CD14-positive monocyte (primary cell): ENCODE data around the gene TEPSIN. TPM values are rescaled to one million over a fixed set of nuclear protein-coding genes. Genes with fewer than 3 reads are reported as not detected.

Source experiments
- DNase-seq, 3 donors: peaks; one replicate each; pipeline ENCODE4 v3.0.0-alpha.2; 2011 to 2022
- H2AFZ ChIP-seq: 2 replicates; pipeline ENCODE4 v1.6.0; 2012; ENCODE audit warnings: mild to moderate bottlenecking, low read depth, low read length, inconsistent platforms; ENCODE audit not compliant: insufficient read depth, poor library complexity, severe bottlenecking
- H3K27ac ChIP-seq, 2 donors: 1 replicate in 1 of 2; 2 replicates in 1 of 2; pipeline ENCODE4 v1.5.1; 2012 to 2013; ENCODE audit warnings: low read length in 2 of 2, control low read depth in 1 of 2, inconsistent platforms in 1 of 2, low read depth in 1 of 2, mild to moderate bottlenecking in 1 of 2
- H3K27me3 ChIP-seq, 2 donors: one replicate each; pipeline versions ENCODE4 v1.6.0 to v1.6.1; 2011 to 2013; ENCODE audit warnings: low read length in 2 of 2; ENCODE audit not compliant: control insufficient read depth in 2 of 2, insufficient read depth in 2 of 2
- H3K36me3 ChIP-seq, 2 donors: replicated peaks in 1 of 2; 1 replicate in 1 of 2; 2 replicates in 1 of 2; pipeline versions ENCODE4 v1.5.1 to v1.6.1; 2012 to 2013; ENCODE audit warnings: low read length in 2 of 2, control low read depth in 1 of 2, inconsistent platforms in 1 of 2, mild to moderate bottlenecking in 1 of 2; ENCODE audit not compliant: insufficient read depth in 2 of 2, control insufficient read depth in 1 of 2
- H3K4me1 ChIP-seq, 2 donors: 1 replicate in 1 of 2; 2 replicates in 1 of 2; pipeline versions ENCODE4 v1.5.1 to v1.6.1; 2012 to 2013; ENCODE audit warnings: low read length in 2 of 2, control low read depth in 1 of 2, inconsistent platforms in 1 of 2, mild to moderate bottlenecking in 1 of 2, moderate library complexity in 1 of 2; ENCODE audit not compliant: insufficient read depth in 2 of 2, control insufficient read depth in 1 of 2
- H3K4me2 ChIP-seq: replicated peaks from 2 replicates; pipeline ENCODE3; 2012; ENCODE audit warnings: low read length, moderate library complexity, mild to moderate bottlenecking; ENCODE audit not compliant: poor library complexity, severe bottlenecking; ENCODE audit errors: extremely low read depth
- H3K4me3 ChIP-seq, 3 experiments: fragments of 200-600 bp in 1 of 3; sonication (generic) in 1 of 3; replicated peaks in 1 of 3; 1 replicate in 2 of 3; 2 replicates in 1 of 3; pipeline ENCODE4 v1.5.1; 2011 to 2013; ENCODE audit warnings: low read length in 3 of 3, mild to moderate bottlenecking in 3 of 3, control low read depth in 2 of 3, low read depth in 2 of 3, inconsistent platforms in 1 of 3, moderate library complexity in 1 of 3
- H3K79me2 ChIP-seq: 2 replicates; pipeline ENCODE4 v1.6.0; 2012; ENCODE audit warnings: mild to moderate bottlenecking, control low read depth, inconsistent platforms, low read length, moderate library complexity; ENCODE audit not compliant: insufficient read depth
- H3K9ac ChIP-seq: 2 replicates; pipeline ENCODE4 v1.6.0; 2017; ENCODE audit warnings: low read length, mild to moderate bottlenecking; ENCODE audit not compliant: insufficient read depth, poor library complexity, severe bottlenecking
- H3K9me3 ChIP-seq, 2 donors: replicated peaks in 1 of 2; 1 replicate in 1 of 2; 2 replicates in 1 of 2; pipeline versions ENCODE4 v1.5.1 to v1.6.1; 2012 to 2013; ENCODE audit warnings: low read length in 2 of 2, control low read depth in 1 of 2; ENCODE audit not compliant: control insufficient read depth in 1 of 2, insufficient read depth in 1 of 2
- H4K20me1 ChIP-seq: 2 replicates; pipeline ENCODE4 v1.6.0; 2012; ENCODE audit warnings: mild to moderate bottlenecking, low read length, control low read depth, moderate library complexity; ENCODE audit not compliant: insufficient read depth
- H3K27ac Mint-ChIP-seq, 7 donors: one replicate each; pipeline ENCODE4 v1.8.0; 2020; ENCODE audit warnings: mild to moderate bottlenecking in 7 of 7, mixed read lengths in 7 of 7, moderate library complexity in 6 of 7, inconsistent platforms in 2 of 7
- H3K27me3 Mint-ChIP-seq, 3 donors: one replicate each; pipeline ENCODE4 v1.8.0; 2021 to 2022; ENCODE audit warnings: low read depth in 3 of 3, mild to moderate bottlenecking in 3 of 3, mixed read lengths in 3 of 3, moderate library complexity in 3 of 3, inconsistent platforms in 1 of 3
- H3K36me3 Mint-ChIP-seq, 2 donors: one replicate each; pipeline ENCODE4 v1.8.0; 2020; ENCODE audit warnings: mixed read lengths in 2 of 2, inconsistent platforms in 1 of 2, mild to moderate bottlenecking in 1 of 2
- H3K4me1 Mint-ChIP-seq: one replicate; pipeline ENCODE4 v1.8.0; 2020; ENCODE audit warnings: mild to moderate bottlenecking, mixed read lengths
- H3K4me3 Mint-ChIP-seq, 2 donors: one replicate each; pipeline ENCODE4 v1.8.0; 2020; ENCODE audit warnings: mild to moderate bottlenecking in 2 of 2, mixed read lengths in 2 of 2, moderate library complexity in 1 of 2
- H3K9me3 Mint-ChIP-seq, 7 donors: one replicate each; pipeline ENCODE4 v1.8.0; 2020 to 2022; ENCODE audit warnings: mixed read lengths in 7 of 7, mild to moderate bottlenecking in 6 of 7, moderate library complexity in 6 of 7, inconsistent platforms in 2 of 7
- WGBS: methylation state at CpG from one replicate; pipeline ENCODE4 v1.1.5; 2013; ENCODE audit warnings: missing lambda C conversion rate; ENCODE audit not compliant: insufficient coverage; 5-methylcytosine and 5-hydroxymethylcytosine counted together
- intact Hi-C, 2 donors: fragments of 100-400 bp; cut with micrococcal nuclease; formaldehyde crosslinking; loops; one replicate each; pipeline versions ENCODE4 v1.15.0 to v1.15.1; 2023
- polyA plus RNA-seq, 3 donors: library from polyadenylated mRNA; depleted of rRNA in 1 of 3; unstranded in 2 of 3; stranded (reverse) in 1 of 3; fragments of 300-500 nt in 2 of 3; fragments of >200 nt in 1 of 3; fragmentation: Illumina TruSeq in 2 of 3; gene quantifications; 1 replicate in 2 of 3; 2 replicates in 1 of 3; pipeline ENCODE4 v1.2.3, GENCODE V29; 2012 to 2021
- TF ChIP-seq, protein P1 (sequence below): fragments of 200-600 bp; IDR thresholded peaks from one replicate; pipeline ENCODE4 v1.8.0; 2022; ENCODE audit warnings: antibody characterized with exemption, mild to moderate bottlenecking

The TEPSIN gene
- polyA plus RNA-seq, 3 donors, result 3.4 to 136 (median 4.5) TPM

DNA sequence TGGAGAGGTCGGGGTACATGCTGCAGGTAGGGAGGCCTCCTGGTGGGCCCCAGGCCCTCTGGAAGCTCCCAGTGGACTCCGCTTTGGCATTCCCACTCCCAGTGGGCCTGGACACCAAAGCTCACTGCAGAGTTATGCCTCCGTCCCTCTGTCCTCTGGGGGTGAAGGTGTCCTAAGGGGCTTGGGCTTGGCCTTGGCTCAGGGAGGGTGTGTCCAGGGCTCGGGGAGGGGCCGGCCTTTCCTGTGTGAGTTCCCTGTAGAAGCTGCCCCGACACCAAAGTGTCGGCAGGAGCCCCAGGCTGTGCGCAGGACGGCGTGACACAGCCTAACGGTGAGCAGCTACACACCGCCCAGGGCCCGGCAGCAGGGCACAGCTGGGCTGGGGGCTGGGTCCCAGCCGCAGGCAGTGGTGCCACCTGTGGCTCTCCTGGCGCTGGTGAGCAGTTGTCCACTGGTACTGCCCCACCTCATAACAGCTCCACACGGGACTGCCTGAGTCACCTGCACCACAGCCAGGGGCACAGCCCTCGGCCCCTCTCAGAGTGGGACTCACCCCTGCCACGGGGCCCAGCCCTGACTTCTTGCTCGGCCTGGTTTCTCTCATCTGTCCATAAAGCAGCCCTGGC lies 6.1 kb downstream of the TEPSIN start:
- no peak for DNase-seq

GRCh38 chr17:81231766-81232581 lies 6.9 kb downstream of the TEPSIN start:
- Mint-ChIP-seq H3K9me3 (peaks cover 0 to 2% (median 0%) of the 10 kb centered on the region in 7 donors), H3K36me3 (peaks cover 35 to 71% of the 10 kb centered on the region in 2 donors), H3K4me1 (peaks cover 40% of the 10 kb centered on the region), H3K4me3 (no peak overlapping the region), H3K27ac (peak overlapping the region in 1 of 7 donors; percentile 69), H3K27me3 (no peaks in the 10 kb centered on the region)
- Histone ChIP-seq H3K4me1 (peaks cover 31 to 38% of the 10 kb centered on the region in 2 donors), H3K4me3 (no peak overlapping the region), H3K36me3 (peaks cover 61 to 74% of the 10 kb centered on the region in 2 donors), H3K27me3 (no peaks in the 10 kb centered on the region), H4K20me1 (peaks cover 53% of the 10 kb centered on the region), H3K4me2 (no peak overlapping the region), H3K79me2 (peaks cover 30% of the 10 kb centered on the region), H3K9me3 (no peaks in the 10 kb centered on the region), H3K27ac (no peak overlapping the region), H3K9ac (no peak overlapping the region), H2AFZ (no peak overlapping the region)
- TF ChIP-seq, protein P1, sequence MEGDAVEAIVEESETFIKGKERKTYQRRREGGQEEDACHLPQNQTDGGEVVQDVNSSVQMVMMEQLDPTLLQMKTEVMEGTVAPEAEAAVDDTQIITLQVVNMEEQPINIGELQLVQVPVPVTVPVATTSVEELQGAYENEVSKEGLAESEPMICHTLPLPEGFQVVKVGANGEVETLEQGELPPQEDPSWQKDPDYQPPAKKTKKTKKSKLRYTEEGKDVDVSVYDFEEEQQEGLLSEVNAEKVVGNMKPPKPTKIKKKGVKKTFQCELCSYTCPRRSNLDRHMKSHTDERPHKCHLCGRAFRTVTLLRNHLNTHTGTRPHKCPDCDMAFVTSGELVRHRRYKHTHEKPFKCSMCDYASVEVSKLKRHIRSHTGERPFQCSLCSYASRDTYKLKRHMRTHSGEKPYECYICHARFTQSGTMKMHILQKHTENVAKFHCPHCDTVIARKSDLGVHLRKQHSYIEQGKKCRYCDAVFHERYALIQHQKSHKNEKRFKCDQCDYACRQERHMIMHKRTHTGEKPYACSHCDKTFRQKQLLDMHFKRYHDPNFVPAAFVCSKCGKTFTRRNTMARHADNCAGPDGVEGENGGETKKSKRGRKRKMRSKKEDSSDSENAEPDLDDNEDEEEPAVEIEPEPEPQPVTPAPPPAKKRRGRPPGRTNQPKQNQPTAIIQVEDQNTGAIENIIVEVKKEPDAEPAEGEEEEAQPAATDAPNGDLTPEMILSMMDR, result no peak
- no peak for DNase-seq
- intact Hi-C loops, result no loop called here
- 97% methylated on average over 38 of the region's 43 CpGs for WGBS

More for the DNA sequence above, 6.1 kb downstream of the TEPSIN start:
- no peak overlapping the region for H2AFZ ChIP-seq
- WGBS, result 97% methylated on average over 17 of the region's 19 CpGs
- H4K20me1 ChIP-seq, result peaks cover 60% of the 10 kb centered on the region
- H3K27ac ChIP-seq, result no peak overlapping the region
- Mint-ChIP-seq H3K36me3 (peaks cover 35 to 74% of the 10 kb centered on the region in 2 donors), H3K9me3 (peaks cover 0 to 1% (median 0%) of the 10 kb centered on the region in 7 donors), H3K4me3 (no peak overlapping the region), H3K27ac (no peak overlapping the region), H3K27me3 (no peaks in the 10 kb centered on the region), H3K4me1 (peaks cover 40% of the 10 kb centered on the region)
- peaks cover 61 to 74% of the 10 kb centered on the region in 2 donors for H3K36me3 ChIP-seq
- H3K9ac ChIP-seq, result no peak overlapping the region
- no peak overlapping the region for H3K4me3 ChIP-seq
- no peaks in the 10 kb centered on the region for H3K9me3 ChIP-seq
- intact Hi-C loops, result no loop called here
- H3K4me2 ChIP-seq, result no peak overlapping the region
- peaks cover 37% of the 10 kb centered on the region for H3K79me2 ChIP-seq
- H3K27me3 ChIP-seq, result no peaks in the 10 kb centered on the region
- TF ChIP-seq, protein P1, result no peak
- peaks cover 30 to 38% of the 10 kb centered on the region in 2 donors for H3K4me1 ChIP-seq
